CD4-positive, CD25-positive, alpha-beta regulatory T cell (primary cell): ENCODE data around the gene NOX5. TPM values are rescaled to one million over a fixed set of nuclear protein-coding genes. Genes with fewer than 3 reads are reported as not detected.

Source experiments
- ATAC-seq, 2 donors: fragments of 150-1000 bp; cut with Tn5 transposase; one replicate each; pipeline ENCODE4 v1.10.0; 2021; ENCODE audit warnings: low read depth in 2 of 2, moderate number of reproducible peaks in 2 of 2, moderate library complexity in 1 of 2
- DNase-seq, 3 donors: peaks; one replicate each; pipeline versions ENCODE4 v3.0.0 to v3.0.0-alpha.2; 2012 to 2022; ENCODE audit warnings: mixed read lengths in 1 of 3
- H3K27ac ChIP-seq: one replicate; pipeline ENCODE4 v1.7.0; 2013; ENCODE audit warnings: mild to moderate bottlenecking, low read length; ENCODE audit not compliant: insufficient read depth, poor library complexity, severe bottlenecking
- H3K27me3 ChIP-seq: one replicate; pipeline ENCODE4 v1.7.0; 2013; ENCODE audit warnings: low read length; ENCODE audit not compliant: control insufficient read depth, insufficient read depth
- H3K36me3 ChIP-seq: one replicate; pipeline ENCODE4 v1.7.0; 2013; ENCODE audit warnings: mild to moderate bottlenecking, low read length, moderate library complexity; ENCODE audit not compliant: control insufficient read depth, insufficient read depth
- H3K4me1 ChIP-seq: 2 replicates; pipeline ENCODE4 v1.7.0; 2013; ENCODE audit warnings: mild to moderate bottlenecking, low read length; ENCODE audit not compliant: insufficient read depth, control insufficient read depth, poor library complexity, severe bottlenecking
- H3K4me3 ChIP-seq: one replicate; pipeline ENCODE4 v1.7.0; 2013; ENCODE audit warnings: low read depth, mild to moderate bottlenecking, low read length, moderate library complexity
- H3K9me3 ChIP-seq, 2 experiments: 1 replicate in 1 of 2; 2 replicates in 1 of 2; pipeline ENCODE4 v1.7.0; 2013; ENCODE audit warnings: low read length in 2 of 2, mild to moderate bottlenecking in 1 of 2, moderate library complexity in 1 of 2; ENCODE audit not compliant: control insufficient read depth in 2 of 2
- H3K27ac Mint-ChIP-seq, 3 donors: one replicate each; pipeline ENCODE4 v1.8.0; 2020 to 2022; ENCODE audit warnings: mild to moderate bottlenecking in 3 of 3, mixed read lengths in 3 of 3, moderate library complexity in 2 of 3
- H3K27me3 Mint-ChIP-seq: one replicate; pipeline ENCODE4 v1.8.0; 2022; ENCODE audit warnings: mild to moderate bottlenecking, mixed read lengths
- H3K36me3 Mint-ChIP-seq: one replicate; pipeline ENCODE4 v1.8.0; 2020; ENCODE audit warnings: mixed read lengths
- H3K4me1 Mint-ChIP-seq, 4 donors: one replicate each; pipeline ENCODE4 v1.8.0; 2020 to 2022; ENCODE audit warnings: mixed read lengths in 4 of 4, mild to moderate bottlenecking in 1 of 4
- H3K4me3 Mint-ChIP-seq, 4 donors: one replicate each; pipeline ENCODE4 v1.8.0; 2020 to 2022; ENCODE audit warnings: mild to moderate bottlenecking in 4 of 4, mixed read lengths in 4 of 4, moderate library complexity in 3 of 4
- H3K9me3 Mint-ChIP-seq, 7 donors: one replicate each; pipeline ENCODE4 v1.8.0; 2020 to 2022; ENCODE audit warnings: mixed read lengths in 7 of 7, mild to moderate bottlenecking in 3 of 7, moderate library complexity in 2 of 7
- polyA plus RNA-seq, 4 donors: library from polyadenylated mRNA; unstranded; fragments of 300-500 nt; fragmentation: Illumina TruSeq; gene quantifications; one replicate each; pipeline ENCODE4 v1.2.3, GENCODE V29; 2021
- total RNA-seq: library from RNA; stranded (reverse); gene quantifications from one replicate; pipeline ENCODE4 v1.2.3, GENCODE V29; 2022

Gene NOX5
- total and polyA plus RNA-seq, 5 donors from 2014 or later = not detected

DNA sequence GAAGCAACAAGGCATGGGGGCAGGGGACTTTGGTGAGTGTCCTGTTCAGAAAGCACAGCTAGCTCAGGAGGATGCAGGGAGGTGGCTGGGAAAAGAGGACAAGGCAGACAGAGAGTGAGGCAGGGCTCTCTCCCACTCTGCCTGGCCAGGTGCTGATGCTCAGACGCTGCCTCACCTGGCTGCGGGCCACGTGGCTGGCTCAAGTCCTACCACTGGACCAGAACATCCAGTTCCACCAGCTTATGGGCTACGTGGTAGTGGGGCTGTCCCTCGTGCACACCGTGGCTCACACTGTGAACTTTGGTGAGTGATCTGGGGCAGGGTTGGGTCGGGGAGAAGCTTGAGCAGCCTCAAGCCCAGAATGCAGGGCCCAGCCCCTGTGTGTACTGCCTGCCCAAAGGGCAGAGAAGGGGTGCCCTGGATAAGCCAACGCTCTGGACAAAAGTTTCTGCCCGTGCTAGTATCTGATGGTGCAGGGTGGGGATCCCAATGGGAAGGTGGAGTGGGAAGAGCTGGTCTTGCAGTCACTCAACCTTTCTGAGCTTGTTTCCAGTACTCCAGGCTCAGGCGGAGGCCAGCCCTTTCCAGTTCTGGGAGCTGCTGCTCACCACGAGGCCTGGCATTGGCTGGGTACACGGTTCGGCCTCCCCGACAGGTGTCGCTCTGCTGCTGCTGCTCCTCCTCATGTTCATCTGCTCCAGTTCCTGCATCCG lies 20.9 kb downstream of the NOX5 start:
- H3K27ac Mint-ChIP-seq = no peak overlapping the region
- H3K4me3 Mint-ChIP-seq = no peak overlapping the region
- H3K27me3 Mint-ChIP-seq = peaks cover 28% of the 10 kb centered on the region
- Histone ChIP-seq H3K27me3 (peaks cover 5% of the 10 kb centered on the region), H3K27ac (no peak overlapping the region), H3K36me3 (no peaks in the 10 kb centered on the region), H3K9me3 (no peaks in the 10 kb centered on the region), H3K4me1 (no peaks in the 10 kb centered on the region), H3K4me3 (no peak overlapping the region)
- no peak for ATAC-seq
- peaks cover 0 to 11% (median 4%) of the 10 kb centered on the region in 4 donors for H3K4me1 Mint-ChIP-seq
- H3K9me3 Mint-ChIP-seq = no peaks in the 10 kb centered on the region
- no peak for DNase-seq
- no peaks in the 10 kb centered on the region for H3K36me3 Mint-ChIP-seq

DNA sequence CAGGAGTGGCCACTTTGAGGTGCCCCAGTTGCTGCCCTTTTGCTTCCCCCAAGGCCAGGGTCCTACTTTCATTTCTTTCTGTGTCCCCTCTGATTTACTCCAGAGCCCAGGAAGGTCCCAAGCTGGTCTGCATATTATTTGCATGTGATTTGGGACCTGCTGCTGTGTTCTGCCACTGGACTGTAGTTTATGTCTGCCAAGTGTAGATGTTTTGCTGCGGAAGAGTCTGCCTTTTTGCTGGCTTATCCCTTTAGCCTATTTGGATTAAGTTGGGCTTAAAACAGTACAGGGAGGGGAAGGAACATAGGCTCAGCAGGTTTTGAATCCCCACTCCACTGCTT lies 21.4 kb downstream of the NOX5 start:
- Mint-ChIP-seq H3K36me3 (no peaks in the 10 kb centered on the region), H3K27me3 (peaks cover 26% of the 10 kb centered on the region), H3K4me1 (peaks cover 0 to 8% (median 3%) of the 10 kb centered on the region in 4 donors), H3K9me3 (no peaks in the 10 kb centered on the region), H3K27ac (no peak overlapping the region), H3K4me3 (no peak overlapping the region)
- DNase-seq = no peak
- no peak for ATAC-seq
- H3K4me3 ChIP-seq = no peak overlapping the region
- H3K27ac ChIP-seq = no peak overlapping the region
- no peaks in the 10 kb centered on the region for H3K36me3 ChIP-seq
- H3K27me3 ChIP-seq = peaks cover 2% of the 10 kb centered on the region
- H3K9me3 ChIP-seq = no peaks in the 10 kb centered on the region
- no peaks in the 10 kb centered on the region for H3K4me1 ChIP-seq

DNA sequence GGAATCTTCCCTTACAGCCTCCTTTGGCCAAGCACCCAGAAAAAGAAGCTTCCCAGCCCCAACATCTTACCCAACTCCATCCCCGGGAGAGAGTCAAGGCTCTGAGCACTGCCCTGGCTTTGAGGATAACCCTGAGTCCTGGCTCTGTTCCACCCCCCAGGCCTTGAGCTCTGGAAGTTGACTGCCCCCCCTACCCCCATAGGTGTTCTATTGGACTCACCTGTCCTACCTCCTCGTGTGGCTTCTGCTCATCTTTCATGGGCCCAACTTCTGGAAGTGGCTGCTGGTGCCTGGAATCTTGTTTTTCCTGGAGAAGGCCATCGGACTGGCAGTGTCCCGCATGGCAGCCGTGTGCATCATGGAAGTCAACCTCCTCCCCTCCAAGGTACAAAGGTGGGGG lies 22.3 kb downstream of the NOX5 start:
- ATAC-seq = no peak
- no peak overlapping the region for H3K4me3 Mint-ChIP-seq
- Histone ChIP-seq H3K36me3 (no peaks in the 10 kb centered on the region), H3K4me3 (no peak overlapping the region), H3K27me3 (no peaks in the 10 kb centered on the region), H3K4me1 (no peaks in the 10 kb centered on the region), H3K27ac (no peak overlapping the region), H3K9me3 (no peaks in the 10 kb centered on the region)
- H3K9me3 Mint-ChIP-seq = no peaks in the 10 kb centered on the region
- peaks cover 23% of the 10 kb centered on the region for H3K27me3 Mint-ChIP-seq
- no peak overlapping the region for H3K27ac Mint-ChIP-seq
- H3K36me3 Mint-ChIP-seq = no peaks in the 10 kb centered on the region
- H3K4me1 Mint-ChIP-seq = peaks cover 0 to 5% (median 2%) of the 10 kb centered on the region in 4 donors
- DNase-seq = no peak

DNA sequence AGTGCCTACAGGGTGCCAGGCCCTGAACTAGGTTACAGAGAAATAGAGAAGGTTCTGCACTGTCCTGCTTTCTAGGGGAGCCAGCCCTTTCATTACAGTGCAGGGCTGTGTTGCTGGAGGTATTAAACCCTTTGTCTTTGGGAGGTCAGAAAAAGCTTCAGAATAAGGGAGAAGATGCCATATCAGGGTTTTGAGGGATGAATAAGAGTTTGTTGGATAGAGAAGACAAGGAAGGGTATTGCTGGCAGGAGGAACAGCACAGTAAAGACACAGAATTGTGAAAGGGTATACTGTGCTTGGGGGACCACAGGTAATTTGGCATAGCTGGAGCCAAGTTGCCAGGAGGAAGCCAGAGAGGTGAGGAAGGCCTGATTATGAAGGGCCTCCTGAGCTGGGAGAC lies 23.0 kb downstream of the NOX5 start:
- no peak overlapping the region for H3K4me3 ChIP-seq
- Mint-ChIP-seq H3K27ac (no peak overlapping the region), H3K4me1 (peaks cover 0 to 5% (median 0%) of the 10 kb centered on the region in 4 donors), H3K27me3 (peaks cover 23% of the 10 kb centered on the region), H3K36me3 (no peaks in the 10 kb centered on the region), H3K9me3 (peaks cover 0 to under 1% (median 0%) of the 10 kb centered on the region in 7 donors), H3K4me3 (no peak overlapping the region)
- DNase-seq (no peak), ATAC-seq (no peak)
- H3K27ac ChIP-seq = no peak overlapping the region
- no peaks in the 10 kb centered on the region for H3K36me3 ChIP-seq
- no peaks in the 10 kb centered on the region for H3K4me1 ChIP-seq
- H3K27me3 ChIP-seq = no peaks in the 10 kb centered on the region
- no peaks in the 10 kb centered on the region for H3K9me3 ChIP-seq

DNA sequence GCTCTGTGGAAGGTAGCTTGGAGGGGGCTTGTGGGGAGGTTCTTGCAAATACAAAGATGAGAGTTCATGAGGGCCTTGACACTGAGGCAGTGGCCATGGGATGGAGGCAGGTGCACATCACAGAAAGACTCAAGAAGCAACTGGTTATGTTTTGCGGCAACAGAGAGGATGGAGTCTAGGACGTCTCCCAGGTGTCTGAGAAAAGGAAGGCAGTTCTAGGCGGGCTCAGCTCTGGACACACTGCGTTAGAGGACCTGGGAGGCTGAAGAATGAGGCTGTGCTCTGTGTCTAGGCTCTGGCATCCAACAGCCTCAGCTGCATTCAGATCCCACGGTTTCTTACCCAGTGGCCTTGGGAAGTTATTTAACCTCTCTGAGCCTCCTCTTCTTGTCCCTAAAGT lies 23.5 kb downstream of the NOX5 start:
- H3K36me3 Mint-ChIP-seq = no peaks in the 10 kb centered on the region
- no peaks in the 10 kb centered on the region for H3K27me3 ChIP-seq
- H3K27me3 Mint-ChIP-seq = peaks cover 23% of the 10 kb centered on the region
- H3K9me3 Mint-ChIP-seq = peaks cover 0 to 1% (median 0%) of the 10 kb centered on the region in 7 donors
- no peak for ATAC-seq
- DNase-seq = no peak
- no peak overlapping the region for H3K4me3 ChIP-seq
- H3K9me3 ChIP-seq = no peaks in the 10 kb centered on the region
- no peak overlapping the region for H3K27ac ChIP-seq
- no peaks in the 10 kb centered on the region for H3K4me1 ChIP-seq
- H3K36me3 ChIP-seq = no peaks in the 10 kb centered on the region
- H3K27ac Mint-ChIP-seq = no peak overlapping the region
- H3K4me1 Mint-ChIP-seq = peaks cover 0 to 5% (median 0%) of the 10 kb centered on the region in 4 donors
- H3K4me3 Mint-ChIP-seq = no peak overlapping the region

DNA sequence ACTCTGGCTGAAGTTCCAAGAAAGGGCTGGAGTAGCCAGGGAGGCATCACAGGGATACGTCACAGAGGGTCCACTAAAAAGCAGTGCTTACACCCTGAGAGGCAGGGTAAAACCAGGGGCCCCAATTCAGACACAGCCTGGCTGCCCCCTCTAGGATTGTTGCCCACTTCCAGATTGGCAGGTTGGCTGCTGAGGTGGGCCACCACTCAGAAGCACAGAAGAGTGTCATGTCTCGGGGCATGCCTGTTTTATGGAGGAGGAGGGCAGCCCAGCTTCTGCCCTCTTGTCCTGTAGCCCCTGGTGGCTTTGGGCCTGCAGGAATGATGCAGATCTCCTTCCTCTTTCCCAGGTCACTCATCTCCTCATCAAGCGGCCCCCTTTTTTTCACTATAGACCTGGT lies 24.0 kb downstream of the NOX5 start:
- ATAC-seq (no peak), DNase-seq (no peak)
- no peak overlapping the region for H3K27ac Mint-ChIP-seq
- H3K36me3 ChIP-seq = no peaks in the 10 kb centered on the region
- H3K27ac ChIP-seq = no peak overlapping the region
- peaks cover 0 to 1% (median 0%) of the 10 kb centered on the region in 7 donors for H3K9me3 Mint-ChIP-seq
- H3K4me1 ChIP-seq = no peaks in the 10 kb centered on the region
- no peaks in the 10 kb centered on the region for H3K36me3 Mint-ChIP-seq
- H3K27me3 ChIP-seq = no peaks in the 10 kb centered on the region
- peaks cover 0 to 5% (median 0%) of the 10 kb centered on the region in 4 donors for H3K4me1 Mint-ChIP-seq
- H3K4me3 ChIP-seq = no peak overlapping the region
- peaks cover 23% of the 10 kb centered on the region for H3K27me3 Mint-ChIP-seq
- no peak overlapping the region for H3K4me3 Mint-ChIP-seq
- H3K9me3 ChIP-seq = no peaks in the 10 kb centered on the region

DNA sequence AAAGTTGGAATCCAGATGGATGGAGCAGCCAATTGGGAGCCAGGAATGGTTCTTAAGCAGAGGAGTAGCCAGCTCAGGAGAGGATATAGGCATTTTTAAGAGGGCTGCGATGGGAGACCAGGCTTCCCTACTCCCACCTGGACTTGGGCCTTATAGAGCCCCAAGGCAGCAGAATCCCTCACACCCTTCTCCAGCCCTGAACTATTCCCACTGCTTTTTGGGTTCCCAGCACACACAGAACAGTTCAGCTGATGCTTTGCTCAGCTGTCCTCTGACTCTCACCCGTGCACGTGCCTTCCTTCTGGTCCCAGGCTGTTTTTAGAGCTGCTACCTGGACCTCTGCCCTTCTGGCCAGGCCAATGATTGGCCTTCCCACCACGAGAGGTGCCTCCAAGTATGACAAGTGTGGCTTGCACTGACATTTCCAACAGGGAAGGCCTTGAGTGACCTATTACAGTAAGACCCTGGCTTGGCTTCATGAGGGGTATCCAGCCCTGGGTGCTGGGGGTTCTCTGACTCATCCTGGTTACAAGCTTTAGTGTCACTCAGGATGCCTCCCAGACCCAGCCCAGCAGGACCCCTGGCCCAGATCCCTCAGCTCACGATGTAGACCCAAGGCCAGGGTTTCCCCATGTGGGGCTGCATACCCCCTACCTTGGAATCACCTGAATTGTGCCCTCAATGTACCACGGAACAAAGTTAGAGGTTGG lies 25.2 kb downstream of the NOX5 start:
- Histone ChIP-seq H3K4me3 (no peak overlapping the region), H3K27me3 (no peaks in the 10 kb centered on the region), H3K36me3 (no peaks in the 10 kb centered on the region), H3K4me1 (no peaks in the 10 kb centered on the region), H3K9me3 (no peaks in the 10 kb centered on the region), H3K27ac (no peak overlapping the region)
- H3K4me1 Mint-ChIP-seq = peaks cover 0 to 5% (median 0%) of the 10 kb centered on the region in 4 donors
- DNase-seq (no peak), ATAC-seq (no peak)
- no peak overlapping the region for H3K27ac Mint-ChIP-seq
- H3K27me3 Mint-ChIP-seq = peaks cover 23% of the 10 kb centered on the region
- no peaks in the 10 kb centered on the region for H3K36me3 Mint-ChIP-seq
- peaks cover 0 to 1% (median 0%) of the 10 kb centered on the region in 7 donors for H3K9me3 Mint-ChIP-seq
- no peak overlapping the region for H3K4me3 Mint-ChIP-seq

DNA sequence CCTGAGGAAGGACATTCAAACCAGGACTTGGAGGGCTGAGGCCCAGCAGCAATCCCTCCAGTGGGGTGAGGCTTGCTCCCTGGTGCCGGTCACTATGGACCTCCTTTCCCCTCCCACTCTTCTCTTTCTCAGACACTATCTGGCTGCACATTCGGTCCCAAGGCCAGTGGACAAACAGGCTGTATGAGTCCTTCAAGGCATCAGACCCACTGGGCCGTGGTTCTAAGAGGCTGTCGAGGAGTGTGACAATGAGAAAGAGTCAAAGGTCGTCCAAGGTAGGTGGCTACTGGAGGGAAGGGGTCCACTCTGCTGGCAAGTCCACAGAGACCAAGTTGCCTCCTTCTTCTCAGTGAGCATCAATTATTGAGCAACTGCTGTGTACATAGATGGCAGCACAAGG lies 28.0 kb downstream of the NOX5 start:
- H3K36me3 Mint-ChIP-seq = no peaks in the 10 kb centered on the region
- Histone ChIP-seq H3K4me1 (no peaks in the 10 kb centered on the region), H3K4me3 (no peak overlapping the region), H3K9me3 (no peaks in the 10 kb centered on the region), H3K27me3 (no peaks in the 10 kb centered on the region), H3K27ac (no peak overlapping the region), H3K36me3 (no peaks in the 10 kb centered on the region)
- H3K4me3 Mint-ChIP-seq = no peak overlapping the region
- DNase-seq (no peak), ATAC-seq (no peak)
- no peak overlapping the region for H3K27ac Mint-ChIP-seq
- peaks cover 0 to 1% (median 0%) of the 10 kb centered on the region in 7 donors for H3K9me3 Mint-ChIP-seq
- peaks cover 15% of the 10 kb centered on the region for H3K27me3 Mint-ChIP-seq
- H3K4me1 Mint-ChIP-seq = no peaks in the 10 kb centered on the region
